Lower lobe of right lung (tissue), 2 donors: ENCODE data around the gene PODXL2. TPM values are rescaled to one million over a fixed set of nuclear protein-coding genes. Genes with fewer than 3 reads are reported as not detected.

Source experiments
- ATAC-seq, 2 donors: fragments of 200-7000 bp; cut with Tn5 transposase; one replicate each; pipeline ENCODE4 v1.9.1; 2020 to 2022; ENCODE audit warnings: mild to moderate bottlenecking in 2 of 2, moderate library complexity in 2 of 2
- DNase-seq: peaks from one replicate; pipeline ENCODE4 v3.0.0-alpha.2; 2020
- H3K27ac ChIP-seq: fragments of 200-600 bp; one replicate; pipeline ENCODE4 v1.8.0; 2022
- H3K27me3 ChIP-seq: fragments of 200-600 bp; one replicate; pipeline ENCODE4 v1.8.0; 2022; ENCODE audit warnings: low read depth
- H3K36me3 ChIP-seq: fragments of 200-600 bp; one replicate; pipeline ENCODE4 v1.8.0; 2022; ENCODE audit warnings: mild to moderate bottlenecking
- H3K4me1 ChIP-seq: fragments of 200-600 bp; one replicate; pipeline ENCODE4 v1.8.0; 2022
- H3K4me3 ChIP-seq: fragments of 200-600 bp; one replicate; pipeline ENCODE4 v1.8.0; 2022; ENCODE audit warnings: mild to moderate bottlenecking
- H3K9me3 ChIP-seq: fragments of 200-600 bp; one replicate; pipeline ENCODE4 v1.8.0; 2022
- CTCF ChIP-seq: fragments of 200-600 bp; IDR thresholded peaks from one replicate; pipeline ENCODE4 v1.8.0; 2022; ENCODE audit warnings: antibody characterized with exemption, mild to moderate bottlenecking
- intact Hi-C: fragments of 100-400 bp; cut with DNase I; formaldehyde crosslinking; loops from one replicate; pipeline ENCODE4 v1.11.0; 2022
- total RNA-seq: library from RNA; stranded (reverse); fragmentation: NEBNext Ultra II Directional; extraction: Animal tissue kit (Norgen Biotek cat#: 25700); gene quantifications from one replicate; pipeline ENCODE4 v1.2.1, GENCODE V29; 2021
- donor health status: DM: no; HTN: yes; CAD: no; lungs with severe emphysema.

Gene PODXL2
- total RNA-seq, 1 donor from 2014 or later = 2.2 TPM

GRCh38 chr3:127676456-127676855 lies 47.5 kb downstream of the PODXL2 start:
- DNase-seq = no peak
- Histone ChIP-seq H3K27me3 (no peaks in the 10 kb centered on the region), H3K27ac (no peak overlapping the region), H3K4me1 (peaks cover 19% of the 10 kb centered on the region), H3K4me3 (no peak overlapping the region), H3K9me3 (no peaks in the 10 kb centered on the region), H3K36me3 (peaks cover 50% of the 10 kb centered on the region)
- intact Hi-C loops = no loop called here
- ATAC-seq = no peak
- TF ChIP-seq CTCF = no peak

- no peak overlapping the region for H3K27ac ChIP-seq
- H3K36me3 ChIP-seq = peaks cover 50% of the 10 kb centered on the region
Observed at GRCh38 chr3:127676921-127677351, 48.0 kb downstream of the PODXL2 start.

GRCh38 chr3:127677541-127678314 lies 48.7 kb downstream of the PODXL2 start:
- Histone ChIP-seq H3K4me3 (no peak overlapping the region), H3K27ac (no peak overlapping the region), H3K4me1 (peaks cover 14% of the 10 kb centered on the region), H3K27me3 (no peaks in the 10 kb centered on the region), H3K9me3 (no peaks in the 10 kb centered on the region), H3K36me3 (peaks cover 50% of the 10 kb centered on the region)
- TF ChIP-seq CTCF = no peak
- ATAC-seq (no peak), DNase-seq (no peak)
- intact Hi-C loops = no loop called here

More at GRCh38 chr3:127676921-127677351, 48.0 kb downstream of the PODXL2 start:
- Histone ChIP-seq H3K4me3 (no peak overlapping the region), H3K9me3 (no peaks in the 10 kb centered on the region), H3K4me1 (peaks cover 15% of the 10 kb centered on the region), H3K27me3 (no peaks in the 10 kb centered on the region)
- no peak for TF ChIP-seq CTCF
- no peak for DNase-seq
- no peak for ATAC-seq
- intact Hi-C loops = no loop called here

- DNase-seq (no peak), ATAC-seq (no peak)
- no peak overlapping the region for H3K4me3 ChIP-seq
- no peak overlapping the region for H3K27ac ChIP-seq
- intact Hi-C loops = no loop called here
- peaks cover 50% of the 10 kb centered on the region for H3K36me3 ChIP-seq
- peaks cover 13% of the 10 kb centered on the region for H3K4me1 ChIP-seq
- H3K9me3 ChIP-seq = no peaks in the 10 kb centered on the region
- no peak for TF ChIP-seq CTCF
- H3K27me3 ChIP-seq = no peaks in the 10 kb centered on the region
Observed at GRCh38 chr3:127678315-127678599, 49.3 kb downstream of the PODXL2 start.

GRCh38 chr3:127678611-127679533 lies 49.9 kb downstream of the PODXL2 start:
- H3K27me3 ChIP-seq = no peaks in the 10 kb centered on the region
- no peak overlapping the region for H3K27ac ChIP-seq
- no peak for TF ChIP-seq CTCF
- peaks cover 50% of the 10 kb centered on the region for H3K36me3 ChIP-seq
- intact Hi-C loops = no loop called here
- no peak overlapping the region for H3K4me3 ChIP-seq
- DNase-seq (no peak), ATAC-seq (no peak)
- no peaks in the 10 kb centered on the region for H3K9me3 ChIP-seq
- peaks cover 7% of the 10 kb centered on the region for H3K4me1 ChIP-seq
